Stimulated activated CD8-positive, alpha-beta memory T cell treated with anti-CD3 and anti-CD28 coated beads, Interleukin-15, amount 100 ng/mL, for 48 hours (primary cell): Measurements from ENCODE around the gene CCDC148.
"Not testable (repeated sequence)": the region's sequence is repeated elsewhere in the genome, so short reads cannot be mapped to it uniquely, and the experiment has no call there.

Source experiments
- DNase-seq, 2 donors: peaks; one replicate each; pipeline ENCODE4 v3.0.0-alpha.2; 2020; ENCODE audit warnings: low read depth in 2 of 2

CCDC148 gene

DNA sequence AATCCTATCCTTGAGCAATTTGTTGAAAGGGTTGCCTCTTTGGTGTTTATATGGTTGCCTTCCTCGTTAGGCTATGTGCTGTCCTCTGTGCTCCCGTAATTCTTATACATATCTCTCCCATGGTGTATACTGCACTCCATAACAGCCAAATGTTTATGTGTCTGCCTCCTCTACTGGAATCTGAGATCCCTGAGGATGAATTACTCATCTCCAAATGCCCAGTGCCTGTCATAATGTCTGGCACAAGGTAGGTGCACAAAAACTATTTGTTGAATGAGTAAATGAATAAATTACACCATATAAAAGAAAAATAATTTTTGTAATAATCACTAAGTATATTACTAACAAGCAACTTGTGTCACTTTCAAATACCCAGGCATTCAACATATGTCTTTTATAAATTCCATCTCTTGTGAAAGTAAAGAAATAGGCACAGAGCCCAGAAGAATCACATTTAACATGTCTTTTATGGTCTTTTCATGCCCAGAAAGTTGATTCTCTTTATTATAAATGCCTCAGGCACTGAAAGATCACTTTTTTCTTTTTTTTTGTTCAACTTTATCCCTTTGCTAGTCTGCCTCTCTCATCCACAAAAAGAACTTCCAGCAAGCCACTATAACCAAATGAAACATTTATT lies 164.9 kb downstream of the CCDC148 start:
- DNase-seq: no peak

- no peak for DNase-seq
Observed at GRCh38 chr2:158290225-158290624, 166.3 kb downstream of the CCDC148 start.

GRCh38 chr2:158276619-158277471 lies 179.7 kb downstream of the CCDC148 start:
- no peak for DNase-seq

DNA sequence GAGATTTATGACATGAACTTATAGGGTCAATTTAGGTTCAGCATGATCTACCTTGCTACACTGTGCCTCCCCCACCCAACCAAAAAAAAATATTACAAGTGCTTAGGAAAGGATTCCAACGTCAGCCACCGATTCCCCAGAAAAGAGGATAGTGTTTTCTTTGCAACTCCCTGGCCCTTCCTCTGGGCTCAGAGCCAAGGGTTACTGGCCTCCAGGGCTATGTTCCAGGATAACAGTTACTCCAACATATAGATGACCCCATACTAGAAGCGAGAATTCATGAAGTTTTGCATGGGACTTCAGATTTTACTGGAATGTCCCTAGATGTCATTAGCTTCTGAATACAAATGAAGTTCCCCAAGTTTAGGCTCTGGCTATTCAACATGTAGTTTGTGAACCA lies 182.8 kb downstream of the CCDC148 start:
- DNase-seq: no peak

GRCh38 chr2:158270536-158270935 lies 186.0 kb downstream of the CCDC148 start:
- DNase-seq: no peak

GRCh38 chr2:158269143-158269542 lies 187.4 kb downstream of the CCDC148 start:
- DNase-seq: no peak

GRCh38 chr2:158266111-158266510 lies 190.4 kb downstream of the CCDC148 start:
- DNase-seq: no peak

- no peak for DNase-seq
Observed at GRCh38 chr2:158255257-158255656, 201.3 kb downstream of the CCDC148 start.

DNA sequence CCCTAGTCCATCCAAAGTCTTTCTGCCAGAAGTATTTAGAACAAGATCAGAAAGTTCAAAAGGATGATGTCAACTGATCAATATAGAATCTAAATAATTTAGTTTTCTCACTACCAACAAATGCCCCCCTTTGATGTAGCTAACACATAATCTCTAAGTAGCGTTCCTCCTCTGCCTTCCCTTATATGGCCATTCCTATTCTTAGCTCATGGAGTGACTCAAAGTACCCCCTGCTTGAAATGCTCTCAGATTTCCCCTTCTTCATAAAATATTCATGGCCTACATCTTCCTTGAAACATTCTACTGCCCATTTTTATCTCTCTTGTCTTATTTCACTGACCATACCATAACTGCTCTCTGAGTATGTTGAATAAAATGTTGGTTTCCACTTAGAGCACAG lies 203.4 kb downstream of the CCDC148 start:
- no peak for DNase-seq

DNA sequence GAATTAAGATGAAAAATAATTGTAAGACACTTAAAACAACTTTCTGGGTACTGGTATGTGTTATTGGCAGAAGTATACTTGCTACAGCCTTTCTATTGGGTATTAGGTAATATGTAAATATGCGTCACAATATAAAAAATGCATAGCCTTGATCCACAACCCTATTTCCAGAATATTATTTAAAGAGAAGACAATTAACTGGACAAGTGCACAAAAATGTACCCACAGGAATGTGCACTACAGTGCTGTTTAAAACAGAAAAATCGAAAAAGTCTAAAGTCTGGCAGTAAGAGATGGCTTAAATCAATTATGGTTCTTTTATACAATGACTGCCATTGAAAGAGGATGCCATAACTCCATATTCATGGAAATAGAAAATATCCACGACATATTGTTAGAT lies 205.2 kb downstream of the CCDC148 start:
- no peak for DNase-seq

DNA sequence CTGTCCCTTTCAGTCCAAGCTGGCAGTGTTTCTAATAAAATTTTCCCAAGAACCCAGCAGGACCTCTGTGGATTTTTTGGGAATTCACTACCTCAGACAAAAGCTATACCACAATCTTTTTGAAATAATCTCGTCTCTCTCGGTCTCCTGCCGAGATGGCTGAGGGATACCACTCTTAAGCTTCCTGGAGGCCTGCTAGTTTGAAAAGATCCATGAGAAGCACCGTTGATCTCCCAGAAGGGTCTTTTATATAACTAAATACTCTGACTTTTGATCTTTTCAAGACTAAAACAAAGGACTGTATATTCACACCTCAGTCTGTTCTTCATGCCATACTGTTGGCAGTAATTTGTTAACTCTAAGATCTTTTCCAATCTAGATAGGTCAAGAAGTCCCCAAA lies 213.2 kb downstream of the CCDC148 start:
- DNase-seq: no peak

DNA sequence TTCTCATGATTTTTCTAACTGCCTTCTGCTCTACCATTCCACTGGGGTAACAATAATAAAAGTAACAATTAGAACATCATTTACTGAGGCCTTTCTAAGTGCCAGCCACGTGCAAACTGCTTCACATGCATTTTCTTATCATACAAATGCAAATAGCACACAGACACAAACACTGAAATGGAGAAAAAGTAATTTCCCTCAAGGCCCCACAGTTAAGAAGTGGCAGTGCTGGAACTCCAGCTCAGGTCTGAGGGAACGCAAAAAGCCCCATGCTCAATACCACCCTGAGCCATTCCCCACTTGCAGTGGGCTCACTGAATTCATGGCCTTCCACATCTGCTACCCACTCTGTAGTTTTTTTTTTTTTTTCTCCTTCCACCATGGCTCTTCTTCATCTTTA lies 214.3 kb downstream of the CCDC148 start:
- DNase-seq: no peak

DNA sequence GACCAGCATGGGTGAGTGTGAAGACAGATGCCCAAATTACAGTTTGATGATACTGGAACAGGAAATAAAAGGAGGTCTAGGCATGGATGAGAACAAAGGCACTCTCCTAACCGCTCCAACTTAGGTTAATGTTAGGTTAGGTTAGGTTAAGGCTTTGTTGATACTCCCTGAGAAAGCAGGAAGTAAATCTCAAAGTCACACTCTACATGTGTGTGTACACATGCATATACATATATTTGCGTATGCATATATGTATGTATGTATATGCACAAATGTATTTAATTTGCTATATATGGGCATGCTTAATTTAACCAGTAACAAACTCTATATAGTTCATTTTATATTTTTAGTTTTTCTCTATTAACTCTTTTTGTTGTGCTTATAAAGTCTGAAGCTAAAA lies 215.6 kb downstream of the CCDC148 start:
- DNase-seq: no peak

DNA sequence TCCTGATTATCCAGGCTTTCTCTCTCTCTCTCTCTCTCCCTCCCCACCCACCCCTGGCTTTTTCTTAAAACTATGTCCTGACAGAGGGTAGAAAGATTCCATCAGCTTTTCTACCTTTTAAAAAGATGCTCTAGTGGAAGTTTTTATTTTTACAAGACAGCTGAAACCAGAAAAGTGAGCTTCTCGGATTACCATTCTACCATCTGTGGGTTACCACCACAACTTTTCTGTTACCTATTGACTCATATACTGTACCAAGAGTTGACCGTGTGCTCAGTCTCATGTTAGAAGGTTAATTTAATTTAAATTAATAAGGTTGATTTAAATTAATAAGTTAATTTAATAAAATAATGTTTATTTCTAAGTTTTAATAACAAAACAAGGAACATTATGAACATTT lies 217.3 kb downstream of the CCDC148 start:
- DNase-seq: no peak

DNA sequence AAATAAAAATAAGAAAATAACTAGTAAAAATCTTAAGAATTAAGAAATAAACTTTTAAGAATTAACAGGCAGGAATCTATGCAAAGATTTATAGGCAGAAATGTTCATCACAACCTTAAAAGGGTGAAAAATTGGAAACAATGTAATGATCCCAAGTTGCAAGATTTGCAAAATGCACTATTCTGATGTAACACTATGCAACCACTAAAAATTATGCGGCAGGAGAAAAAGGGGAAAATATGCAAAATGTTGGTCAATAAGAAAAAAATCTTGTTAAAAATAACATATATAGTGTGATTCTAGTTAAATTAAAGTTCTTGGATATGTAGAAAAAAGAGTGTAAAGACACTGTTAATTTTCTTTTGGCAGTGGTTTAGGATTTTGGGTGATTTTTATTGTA lies 222.1 kb downstream of the CCDC148 start:
- no peak for DNase-seq

DNA sequence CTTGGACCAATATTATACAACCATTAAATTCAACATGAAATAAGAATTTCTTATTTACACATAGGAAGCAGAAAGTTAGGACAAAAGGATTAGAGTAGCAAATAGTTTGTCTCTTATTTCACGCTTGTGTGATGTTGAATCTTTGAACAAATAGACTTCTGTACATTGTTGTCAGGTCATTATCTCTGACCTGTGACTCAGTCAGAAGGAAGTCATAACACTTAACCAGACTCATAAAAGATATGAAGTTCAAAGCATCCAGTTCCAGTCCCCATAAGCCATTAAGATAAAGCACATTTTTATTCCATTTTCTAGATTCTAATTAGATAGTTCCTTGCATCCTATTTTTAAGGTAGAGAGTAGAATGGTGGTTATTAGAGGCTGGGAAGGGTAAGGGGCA lies 224.1 kb downstream of the CCDC148 start:
- no peak for DNase-seq

GRCh38 chr2:158228943-158229508 lies 227.5 kb downstream of the CCDC148 start:
- DNase-seq: no peak

DNA sequence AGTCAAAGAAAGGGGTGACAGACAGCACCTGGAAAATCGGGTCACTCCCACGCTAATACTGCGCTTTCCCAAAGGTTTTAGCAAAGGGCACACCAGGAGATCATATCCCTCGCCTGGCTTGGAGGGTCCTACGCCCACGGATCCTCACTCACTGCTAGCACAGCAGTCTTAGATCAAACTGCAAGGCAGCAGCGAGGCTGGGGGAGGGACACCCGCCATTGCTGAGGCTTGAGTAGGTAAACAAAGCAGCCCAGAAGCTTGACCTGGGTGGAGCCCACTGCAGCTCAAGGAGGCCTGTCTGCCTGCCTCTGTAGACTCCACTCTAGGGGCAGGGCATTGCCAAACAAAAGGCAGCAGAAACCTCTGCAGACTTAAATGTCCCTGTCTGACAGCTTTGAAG lies 233.5 kb downstream of the CCDC148 start:
- DNase-seq: not testable (repeated sequence)

GRCh38 chr2:158221063-158222020 lies 235.2 kb downstream of the CCDC148 start:
- DNase-seq: no peak

DNA sequence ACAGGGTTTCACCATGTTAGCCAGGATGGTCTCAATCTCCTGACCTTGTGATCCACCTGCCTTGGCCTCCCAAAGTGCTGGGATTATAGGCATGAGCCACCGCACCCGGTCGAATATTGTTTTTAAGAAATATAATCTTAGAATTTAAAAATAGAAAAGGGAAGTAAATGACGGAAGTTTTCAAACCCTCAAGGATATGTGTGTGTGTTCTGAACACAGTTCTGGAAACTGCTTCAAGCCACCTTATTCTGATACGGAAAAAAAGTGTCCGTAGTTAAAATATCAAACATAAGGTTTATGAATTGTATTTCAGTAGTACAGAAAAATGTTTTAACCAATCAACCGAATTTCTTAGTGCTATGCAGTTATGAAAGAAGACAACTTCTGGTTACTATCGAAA lies 239.0 kb downstream of the CCDC148 start:
- DNase-seq: no peak

- no peak for DNase-seq
Observed at GRCh38 chr2:158214431-158214830, 242.1 kb downstream of the CCDC148 start.

GRCh38 chr2:158213773-158214172 lies 242.8 kb downstream of the CCDC148 start:
- no peak for DNase-seq
